PFSK-1 (cell line): Measurements from ENCODE around the gene MDN1.

Experiments used
- POLR2AphosphoS5 ChIP-seq: IDR thresholded peaks from 2 replicates; pipeline ENCODE4 v1.6.1; 2012; ENCODE audit warnings: low read depth, mild to moderate bottlenecking, control low read depth, low read length, moderate library complexity
- REST ChIP-seq, 2 experiments: IDR thresholded peaks; 2 replicates each; pipeline versions ENCODE4 v1.6.1 to v1.8.0; 2011 to 2012; ENCODE audit warnings: low read depth in 2 of 2, low read length in 2 of 2, control low read depth in 1 of 2, inconsistent platforms in 1 of 2, mild to moderate bottlenecking in 1 of 2, moderate library complexity in 1 of 2; ENCODE audit not compliant: insufficient read depth in 1 of 2
- SIN3A ChIP-seq: IDR thresholded peaks from 2 replicates; pipeline ENCODE4 v1.6.1; 2012; ENCODE audit warnings: mild to moderate bottlenecking, low read length, moderate library complexity, borderline replicate concordance; ENCODE audit not compliant: insufficient read depth

- TF ChIP-seq REST (IDR thresholded peaks at IDR 0.05; ENCODE audit: insufficient read depth in 1 of 2, low read depth in 2 of 2, low read length in 2 of 2) (no peak), SIN3A (no peak), POLR2AphosphoS5 (no peak)
These were observed 12.0 kb downstream of the MDN1 start for GRCh38 chr6:89807581-89807980.
